Measurements from ENCODE around the gene MRTFA.
"Not testable (repeated sequence)": the region's sequence is repeated elsewhere in the genome, so short reads cannot be mapped to it uniquely, and the experiment has no call there.

The MRTFA gene
- 91.7 to 96.3 reads per million in 2 donors for total RNA-seq

GRCh38 chr22:40636380-40637182 is at the start of gene MRTFA:
Gene MRTFA (minus strand): TSS chr22:40636719.
- peak; percentile 96 to 100 (median 99) for DNase-seq

DNA sequence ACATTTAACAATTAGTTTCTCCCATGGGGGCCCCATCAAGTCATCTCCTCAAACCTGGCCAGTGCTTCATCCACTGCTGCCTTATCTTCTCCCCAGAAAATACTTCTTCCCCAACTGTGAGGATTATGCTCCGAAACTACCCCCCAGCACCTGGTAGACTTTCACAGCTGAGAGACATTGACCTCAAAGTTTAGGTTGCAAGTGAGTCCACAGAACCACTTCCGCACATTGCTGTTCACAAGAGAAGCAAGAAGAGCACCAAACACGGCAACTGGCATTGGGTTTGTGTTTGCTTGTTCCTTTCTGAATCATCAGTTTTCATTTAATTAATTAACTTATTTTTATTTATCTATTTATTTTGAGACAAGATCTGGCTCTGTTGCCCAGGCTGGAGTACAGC is 48.9 kb upstream of the MRTFA start:
- peak in 2 of 5 experiments; percentile 21 to 60 for DNase-seq

GRCh38 chr22:40684728-40685127 is 48.2 kb upstream of the MRTFA start:
- peak in 1 of 5 experiments; percentile 34 for DNase-seq

DNA sequence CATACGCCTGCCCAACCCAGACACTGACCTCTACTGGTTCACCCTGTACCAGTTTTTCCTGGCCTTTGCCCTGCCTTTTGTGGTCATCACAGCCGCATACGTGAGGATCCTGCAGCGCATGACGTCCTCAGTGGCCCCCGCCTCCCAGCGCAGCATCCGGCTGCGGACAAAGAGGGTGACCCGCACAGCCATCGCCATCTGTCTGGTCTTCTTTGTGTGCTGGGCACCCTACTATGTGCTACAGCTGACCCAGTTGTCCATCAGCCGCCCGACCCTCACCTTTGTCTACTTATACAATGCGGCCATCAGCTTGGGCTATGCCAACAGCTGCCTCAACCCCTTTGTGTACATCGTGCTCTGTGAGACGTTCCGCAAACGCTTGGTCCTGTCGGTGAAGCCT is 44.9 kb upstream of the MRTFA start:
- no peak for DNase-seq

- DNase-seq: no peak
Measured at GRCh38 chr22:40680819-40681183, 44.3 kb upstream of the MRTFA start.

DNA sequence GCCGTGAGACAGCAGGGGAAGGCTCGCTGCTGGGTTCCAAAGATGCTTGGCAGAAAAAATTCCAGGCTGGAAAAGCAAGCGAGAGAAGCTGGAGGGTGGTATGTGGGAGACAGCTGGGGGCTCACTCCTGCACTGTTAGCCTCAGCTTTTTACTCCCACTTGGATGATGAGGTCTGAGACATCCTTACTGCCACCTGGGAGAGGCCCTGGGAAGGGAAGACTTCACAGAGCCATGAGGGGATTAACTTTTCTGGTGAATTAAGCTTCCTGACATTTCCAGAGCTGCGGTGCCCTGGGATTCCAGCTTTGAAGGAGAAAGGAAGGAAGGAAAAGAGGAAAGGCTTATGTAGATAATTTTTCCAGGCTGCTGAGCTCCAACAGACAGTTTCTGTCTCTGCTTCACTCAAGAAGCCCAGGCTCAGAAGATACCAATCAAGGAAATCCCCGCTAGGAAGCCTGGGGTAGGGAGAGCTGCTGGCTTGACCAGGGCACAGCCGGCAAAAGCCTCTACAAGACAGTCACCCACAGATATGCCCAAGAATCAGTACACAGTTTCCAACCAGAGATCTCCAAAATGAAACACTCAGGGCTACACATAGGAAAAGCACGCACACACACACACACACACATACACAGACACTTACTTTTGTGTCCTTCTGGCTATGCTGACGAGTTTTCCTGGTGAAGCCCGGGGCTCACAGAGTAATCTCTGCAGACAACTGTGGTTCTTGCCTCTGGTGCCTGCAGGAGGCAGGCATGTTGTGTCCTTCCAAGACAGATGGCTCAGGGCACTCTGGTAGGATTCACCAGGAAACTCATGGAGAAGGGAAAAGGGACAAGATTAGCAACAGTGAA is 43.7 kb upstream of the MRTFA start:
- no peak for DNase-seq

DNA sequence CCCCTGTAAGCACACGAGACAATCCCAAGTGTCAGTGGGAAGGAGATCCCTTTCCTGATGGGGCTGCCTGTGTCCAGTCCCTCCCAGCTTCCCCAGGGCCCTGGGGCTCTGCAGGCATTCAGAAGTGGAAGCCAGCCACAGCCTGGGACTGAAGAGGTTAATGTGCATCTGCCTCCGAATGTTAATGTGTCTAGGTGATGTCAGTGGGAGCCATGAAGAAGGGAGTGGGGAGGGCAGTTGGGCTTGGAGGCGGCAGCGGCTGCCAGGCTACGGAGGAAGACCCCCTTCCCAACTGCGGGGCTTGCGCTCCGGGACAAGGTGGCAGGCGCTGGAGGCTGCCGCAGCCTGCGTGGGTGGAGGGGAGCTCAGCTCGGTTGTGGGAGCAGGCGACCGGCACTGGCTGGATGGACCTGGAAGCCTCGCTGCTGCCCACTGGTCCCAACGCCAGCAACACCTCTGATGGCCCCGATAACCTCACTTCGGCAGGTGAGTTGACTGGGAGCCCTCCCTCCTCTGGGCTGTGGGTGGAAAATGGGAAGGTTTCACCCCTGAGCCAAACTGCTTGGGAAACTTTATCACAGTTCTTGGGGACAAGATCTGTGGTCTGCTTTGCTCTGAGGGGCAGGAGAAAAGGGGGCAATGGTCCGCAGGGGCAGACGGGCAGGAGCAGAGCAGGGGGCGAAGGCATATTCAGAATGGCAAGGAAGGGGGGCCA is 42.9 kb upstream of the MRTFA start, which contains the start of gene MCHR1:
Gene MCHR1, plus strand, starts transcription at position 236 of the 715 bp plus-strand sequence. Its CDS starts 169 bp downstream, at position 405.
- DNase-seq: no peak

DNA sequence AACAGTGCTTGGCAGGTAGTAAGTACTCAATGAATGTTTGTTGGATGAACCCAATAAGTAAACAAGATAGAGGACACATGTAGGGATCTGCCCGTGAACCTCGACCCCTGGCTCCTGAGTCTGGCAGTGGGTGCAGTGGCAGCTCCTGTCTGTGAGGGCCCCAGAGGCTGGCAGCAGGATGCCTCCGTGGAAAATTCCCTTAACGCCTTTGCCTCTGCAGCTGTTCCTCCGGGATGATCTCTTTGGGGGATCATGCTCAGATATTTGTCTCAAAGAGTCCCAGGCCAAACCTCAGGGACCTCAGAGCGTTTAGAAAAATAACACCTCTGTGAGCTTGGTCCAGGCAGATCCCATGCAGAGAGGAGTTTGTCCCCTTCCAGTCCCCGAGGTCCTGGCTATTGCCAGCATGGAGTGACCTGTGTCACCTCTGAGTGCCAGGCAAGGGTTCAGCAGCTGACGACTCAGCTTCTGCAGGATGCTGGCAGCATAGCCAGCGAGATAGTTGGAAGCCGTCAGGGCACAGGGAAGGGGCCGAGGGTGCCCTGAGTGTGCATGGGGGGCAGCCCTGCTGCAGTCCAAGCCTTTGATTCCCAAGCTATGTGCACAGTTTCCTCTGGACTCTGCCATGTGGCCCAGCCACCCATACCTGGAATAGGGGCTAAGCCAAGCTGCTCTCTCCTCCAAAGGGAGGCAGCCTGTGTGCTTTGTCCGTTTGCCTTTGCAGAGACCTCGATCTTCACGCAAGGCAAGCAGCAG is 42.2 kb upstream of the MRTFA start:
- DNase-seq: no peak

- no peak for DNase-seq
Measured at GRCh38 chr22:40676644-40677043, 40.1 kb upstream of the MRTFA start.

GRCh38 chr22:40676166-40676565 is 39.6 kb upstream of the MRTFA start:
- DNase-seq: not testable (repeated sequence)

- no peak for DNase-seq
Measured at GRCh38 chr22:40674274-40674673, 37.8 kb upstream of the MRTFA start.

DNA sequence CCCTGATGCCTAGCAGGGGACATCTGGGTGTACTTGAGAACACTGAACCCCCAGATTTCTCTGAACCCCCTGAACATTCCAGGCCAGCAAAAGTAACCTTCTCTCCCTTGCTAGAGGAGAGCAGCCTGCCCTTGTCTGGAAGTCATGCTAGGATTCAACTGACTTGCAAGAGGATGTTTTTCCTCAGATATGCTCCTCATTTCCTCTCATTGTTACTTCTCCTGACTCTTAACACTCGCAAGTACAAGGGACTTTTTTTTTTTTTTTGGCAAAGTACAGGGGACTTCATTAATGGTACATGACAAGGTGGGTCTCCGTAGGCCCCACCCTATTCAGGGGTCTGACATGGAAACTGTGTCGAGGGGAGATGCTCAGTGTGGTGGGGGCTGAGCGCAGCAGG is 36.5 kb upstream of the MRTFA start:
- no peak for DNase-seq

GRCh38 chr22:40671796-40672360 is 35.4 kb upstream of the MRTFA start:
- no peak for DNase-seq

DNA sequence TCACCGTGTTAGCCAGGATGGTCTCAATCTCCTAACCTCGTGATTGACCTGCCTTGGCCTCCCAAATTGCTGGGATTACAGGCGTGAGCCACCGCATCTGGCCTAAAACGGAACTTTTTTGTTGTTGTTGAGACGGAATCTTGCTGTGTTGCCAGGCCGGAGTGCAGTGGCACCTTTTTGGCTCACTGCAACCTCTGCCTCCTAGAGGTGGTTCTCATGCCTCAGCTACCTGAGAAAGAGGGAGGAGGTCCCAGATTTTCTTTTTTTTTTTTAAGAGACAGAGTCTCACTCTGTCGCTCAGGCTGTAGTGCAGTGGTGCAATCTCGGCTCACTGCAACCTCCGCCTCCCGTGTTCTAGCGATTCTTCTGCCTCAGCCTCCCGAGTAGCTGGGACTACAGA is 34.9 kb upstream of the MRTFA start:
- no peak for DNase-seq

DNA sequence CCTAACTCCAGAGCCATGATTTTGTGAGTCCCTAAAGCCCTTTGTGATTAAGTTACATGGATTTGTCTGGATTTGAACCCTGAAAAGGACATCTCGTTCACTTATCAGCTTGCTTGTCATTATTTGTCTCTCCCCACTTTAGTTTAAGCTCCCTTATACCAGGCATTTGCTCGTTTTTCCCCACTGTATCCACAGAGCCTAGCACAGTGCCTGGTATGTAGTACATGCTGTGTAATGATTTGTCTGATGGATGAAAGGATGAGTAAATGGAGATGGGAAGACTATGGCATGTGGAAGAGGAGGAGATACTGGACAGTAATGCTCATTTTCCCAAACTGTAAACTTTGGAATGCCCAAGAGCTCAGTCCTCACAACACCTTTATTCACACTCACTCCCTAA is 33.5 kb upstream of the MRTFA start:
- no peak for DNase-seq

- DNase-seq: peak in 1 of 5 experiments; percentile 59
Measured at GRCh38 chr22:40668611-40669411, 32.3 kb upstream of the MRTFA start.

DNA sequence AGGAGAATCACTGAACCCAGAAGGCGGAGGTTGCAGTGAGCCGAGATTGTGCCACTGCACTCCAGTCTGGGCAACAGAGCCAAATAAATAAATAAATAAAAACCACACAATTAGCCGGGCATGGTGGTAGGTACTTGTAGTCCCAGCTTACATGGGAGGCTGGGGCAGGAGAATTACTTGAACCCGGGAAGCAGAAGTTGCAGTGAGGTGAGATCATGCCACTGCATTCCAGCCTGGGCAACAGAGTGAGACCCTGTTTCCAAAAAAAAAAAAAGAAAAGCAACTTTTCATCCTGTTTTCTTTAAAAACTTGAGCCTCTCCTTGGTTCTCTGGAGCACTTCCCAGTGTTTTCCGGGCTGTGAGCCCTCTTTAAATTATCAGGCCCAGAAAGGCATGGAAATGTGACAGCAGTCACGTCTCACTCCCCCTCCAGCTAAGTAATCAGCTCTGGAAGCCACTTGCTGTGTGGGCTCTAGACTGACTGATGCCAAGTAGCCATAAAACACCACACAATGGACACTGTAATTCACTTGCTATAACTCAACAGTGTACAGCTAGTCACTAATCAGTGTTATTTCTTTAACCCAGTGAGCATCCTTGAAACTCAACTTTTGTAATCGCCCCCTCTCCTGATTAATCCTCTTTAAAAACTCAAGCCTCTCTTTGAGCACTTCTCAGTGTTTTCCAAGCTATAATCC is 29.8 kb upstream of the MRTFA start:
- no peak for DNase-seq

DNA sequence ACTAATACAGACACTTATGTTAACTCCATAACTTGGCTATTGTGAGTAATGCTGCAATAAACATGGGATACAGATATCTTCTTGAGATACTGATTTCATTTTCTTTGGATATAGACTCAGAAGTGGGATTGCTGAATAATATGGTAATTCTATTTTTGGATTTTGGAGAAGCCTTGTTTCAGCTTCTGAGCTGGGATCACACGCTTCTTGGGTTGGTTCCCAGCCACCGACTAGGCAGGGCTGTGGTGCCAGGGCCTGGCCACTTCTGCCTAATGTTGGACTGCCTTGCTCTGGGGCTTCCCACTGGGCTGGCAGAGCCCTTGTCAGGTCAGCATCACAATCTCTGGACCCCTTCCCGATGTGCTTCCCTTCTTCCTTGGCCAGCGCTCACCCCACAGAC is 28.8 kb upstream of the MRTFA start:
- DNase-seq: no peak

DNA sequence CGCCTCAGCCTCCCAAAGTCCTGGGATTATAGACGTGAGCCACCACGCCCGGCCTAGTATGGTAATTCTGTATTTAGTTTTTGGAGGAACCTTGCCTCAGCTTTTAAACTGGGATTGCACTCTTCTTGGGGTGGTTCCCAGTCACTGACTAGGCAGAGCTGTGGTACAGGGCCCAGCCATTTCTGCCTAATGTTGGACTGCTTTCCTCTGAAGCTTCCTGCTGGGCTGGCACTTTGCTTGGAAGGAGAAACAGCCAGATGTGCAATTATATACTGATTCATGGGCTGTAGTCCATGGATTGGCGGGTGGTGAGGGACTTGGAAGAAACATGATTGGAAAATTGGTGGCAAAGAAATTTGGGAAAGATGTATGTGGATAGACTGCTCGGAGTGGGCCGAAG is 25.2 kb upstream of the MRTFA start:
- no peak for DNase-seq

DNA sequence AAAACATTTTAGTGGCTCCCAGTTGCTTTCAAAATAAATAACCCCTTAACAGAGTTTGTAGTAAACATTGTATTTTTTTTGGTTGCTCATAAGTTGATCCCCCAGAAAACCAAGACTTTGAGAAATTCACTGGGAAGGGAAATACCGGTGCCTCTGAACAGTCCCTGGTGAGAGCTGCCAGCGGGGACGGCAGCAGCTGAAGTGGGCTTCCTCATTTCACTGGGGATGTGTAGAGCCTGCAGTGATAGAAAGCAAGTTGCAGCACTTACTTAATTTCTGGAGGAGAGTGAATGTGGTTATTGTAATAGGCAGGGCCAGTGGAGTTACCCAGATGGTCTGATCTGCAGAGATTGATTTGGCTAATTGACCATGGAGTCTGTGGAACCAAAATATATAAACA is 24.2 kb upstream of the MRTFA start:
- DNase-seq: no peak
